Measurements from ENCODE around the gene ATP6V1B1. TPM values are rescaled to one million over a fixed set of nuclear protein-coding genes. Genes with fewer than 3 reads are reported as not detected.
A peak's percentile ranks its signal among the peaks of the same experiment; 100 is the strongest.

Gene ATP6V1B1
- polyA plus RNA-seq, 4 donors = 58.2 to 95.4 (median 83.4) TPM

DNA sequence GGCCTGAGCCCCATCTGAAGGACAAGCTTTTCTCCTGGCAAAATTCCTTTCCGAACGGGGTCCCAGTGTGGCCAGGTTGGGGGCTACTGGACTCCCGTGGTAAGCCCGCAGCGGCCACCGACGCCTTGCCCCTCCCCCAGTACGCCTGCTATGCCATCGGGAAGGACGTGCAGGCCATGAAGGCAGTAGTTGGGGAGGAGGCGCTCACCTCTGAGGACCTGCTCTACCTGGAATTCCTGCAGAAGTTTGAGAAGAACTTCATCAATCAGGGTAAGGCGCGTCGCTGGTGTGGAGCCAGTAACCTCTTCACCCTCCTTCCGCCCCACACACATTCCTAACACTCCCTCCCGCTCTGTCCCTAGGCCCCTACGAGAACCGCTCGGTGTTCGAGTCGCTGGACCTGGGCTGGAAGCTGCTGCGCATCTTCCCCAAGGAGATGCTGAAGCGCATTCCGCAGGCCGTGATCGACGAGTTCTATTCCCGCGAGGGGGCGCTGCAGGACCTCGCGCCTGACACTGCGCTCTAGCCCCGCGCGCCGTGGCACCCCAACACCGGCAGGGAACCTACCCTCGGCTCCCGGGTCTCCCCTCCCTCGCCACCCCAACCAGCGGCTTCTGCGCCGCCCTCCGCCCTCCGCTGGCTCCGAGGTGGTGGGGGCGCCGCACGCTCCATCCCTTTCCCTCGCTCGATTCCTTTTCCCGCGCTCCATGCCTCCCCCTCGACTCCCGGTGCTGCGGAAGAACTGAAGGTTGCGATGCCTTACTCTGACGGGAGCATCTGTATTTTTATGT is 29.1 kb downstream of the ATP6V1B1 start:
- DNase-seq (ENCODE audit: low read depth in 4 of 4, low spot score in 3 of 4) = peak in 2 of 4 donors; percentile 38 to 44

DNA sequence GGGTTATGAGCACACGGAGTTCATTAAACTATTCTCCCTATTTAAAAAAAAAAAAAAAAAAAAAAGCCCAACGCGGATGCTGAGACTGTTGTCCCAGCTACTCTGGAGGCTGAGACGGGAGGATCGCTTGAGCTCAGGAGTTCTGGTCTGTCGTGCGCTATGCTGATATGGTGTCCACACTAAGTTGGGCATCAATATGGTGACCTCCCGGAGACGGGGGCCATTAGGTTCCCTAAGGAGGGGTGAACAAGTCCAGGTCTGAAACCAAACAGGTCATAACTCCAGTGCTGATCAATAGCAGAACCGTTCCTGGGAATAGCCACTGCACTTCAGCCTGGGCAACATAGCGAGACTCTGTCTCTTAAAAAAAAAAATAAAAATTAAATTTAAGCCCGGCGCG is 29.8 kb downstream of the ATP6V1B1 start:
- DNase-seq (ENCODE audit: low read depth in 4 of 4, low spot score in 3 of 4) = no peak

DNA sequence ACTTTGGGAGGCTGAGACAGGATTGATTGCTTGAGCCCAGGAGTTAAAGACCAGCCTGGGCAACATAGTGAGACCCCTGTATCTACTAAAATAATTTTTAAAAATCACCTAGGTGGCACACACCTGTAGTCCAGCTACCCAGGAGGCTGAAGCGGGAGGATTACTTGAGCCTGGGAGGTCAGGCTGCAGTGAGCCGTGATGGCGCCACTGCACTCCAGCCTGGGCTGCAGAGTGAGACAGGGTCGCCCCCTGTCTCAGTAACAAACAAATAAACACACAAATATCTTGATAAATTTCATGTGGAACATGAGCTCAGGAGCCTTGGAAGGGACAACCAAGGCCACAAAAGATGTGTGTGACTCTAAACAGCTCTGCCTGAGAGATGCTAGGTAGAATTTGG is 31.0 kb downstream of the ATP6V1B1 start:
- DNase-seq (ENCODE audit: low read depth in 4 of 4, low spot score in 3 of 4) = no peak

- DNase-seq (ENCODE audit: low read depth in 4 of 4, low spot score in 3 of 4) = no peak
Observed at GRCh38 chr2:70967189-70967588, 31.5 kb downstream of the ATP6V1B1 start.

DNA sequence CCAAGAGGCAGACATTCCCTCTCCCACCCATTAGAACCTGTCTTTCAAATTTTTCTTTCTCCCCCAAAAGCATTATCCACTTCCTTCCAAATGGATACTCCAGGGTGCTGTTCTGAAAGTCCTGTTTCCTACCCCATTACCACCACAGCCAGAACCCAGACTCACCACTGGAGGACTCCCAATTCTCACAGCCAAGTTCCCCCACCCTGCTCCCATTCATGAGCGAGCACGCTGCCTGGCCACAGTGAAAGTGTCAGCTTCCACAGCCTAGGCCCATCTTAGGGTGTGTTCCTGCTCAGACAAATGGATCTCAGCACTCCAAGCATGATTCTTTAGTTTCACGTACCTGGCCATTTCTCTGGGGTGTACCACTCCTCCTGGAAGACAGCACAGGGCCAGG is 38.9 kb downstream of the ATP6V1B1 start:
- DNase-seq (ENCODE audit: low read depth in 4 of 4, low spot score in 3 of 4) = no peak

GRCh38 chr2:70975237-70975636 is 39.5 kb downstream of the ATP6V1B1 start:
- DNase-seq (ENCODE audit: low read depth in 4 of 4, low spot score in 3 of 4) = no peak

- DNase-seq (ENCODE audit: low read depth in 4 of 4, low spot score in 3 of 4) = no peak
Observed at GRCh38 chr2:70977605-70978205, 42.0 kb downstream of the ATP6V1B1 start.

DNA sequence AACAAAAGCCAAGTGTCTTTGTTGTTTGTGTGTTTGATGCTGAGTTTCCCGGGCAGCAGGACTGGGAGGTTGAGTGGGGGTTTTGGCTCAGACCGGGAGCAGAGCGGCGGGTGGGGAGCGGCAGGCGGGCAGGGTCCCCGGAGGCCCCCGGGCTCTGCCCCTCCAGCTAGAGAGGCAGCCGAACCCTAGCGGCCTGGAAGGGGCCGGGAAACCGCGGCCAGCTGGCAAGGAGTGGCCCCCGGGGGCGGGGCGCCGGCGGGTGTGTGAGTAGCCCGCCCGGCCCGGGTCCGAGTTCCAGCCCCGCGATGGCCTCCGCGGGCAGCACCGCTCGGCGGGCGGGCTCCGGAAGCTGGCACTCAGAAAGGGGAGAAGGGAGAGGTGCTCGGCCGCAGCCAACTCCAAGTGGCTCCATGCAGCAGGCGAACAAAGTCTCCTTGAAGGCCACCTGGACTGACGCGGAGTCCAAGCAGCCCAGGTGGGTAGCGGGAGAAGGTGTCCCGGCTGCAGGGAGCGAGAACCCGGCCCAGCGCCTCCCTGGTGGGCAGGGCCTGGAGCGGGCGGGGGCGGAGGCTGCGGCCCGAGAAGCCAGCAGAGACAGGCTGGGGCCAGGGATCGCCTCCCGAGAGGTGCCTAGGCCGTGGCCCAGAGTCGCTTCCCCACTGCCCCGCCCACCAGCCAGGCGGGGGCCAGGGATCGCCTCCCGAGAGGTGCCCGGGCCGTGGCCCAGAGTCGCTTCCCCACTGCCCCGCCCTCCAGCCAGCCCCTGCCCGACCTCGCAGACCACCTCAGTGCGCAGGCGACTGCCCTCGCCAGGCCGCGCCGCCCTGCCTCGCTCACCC is 42.9 kb downstream of the ATP6V1B1 start, which contains the start of gene ANKRD53:
Gene ANKRD53 (plus strand): TSS at position 290 of the 839 bp plus-strand sequence. CDS start 16 bp downstream, at position 306.
- DNase-seq (ENCODE audit: low read depth in 4 of 4, low spot score in 3 of 4) = no peak

DNA sequence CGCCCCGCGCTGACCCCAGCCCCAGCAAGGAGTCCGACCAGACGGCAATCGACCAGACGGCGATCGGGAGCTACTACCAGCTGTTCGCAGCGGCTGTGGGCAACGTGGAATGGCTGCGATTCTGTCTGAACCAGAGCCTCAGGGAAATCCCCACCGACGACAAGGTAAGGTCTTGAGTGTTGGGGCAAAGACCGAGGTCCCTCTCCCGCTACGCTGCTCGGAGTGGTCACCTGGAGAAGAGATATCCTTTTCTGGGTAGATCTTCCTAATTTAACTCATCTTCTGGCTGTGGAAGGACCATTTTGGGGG is 43.4 kb downstream of the ATP6V1B1 start:
- DNase-seq (ENCODE audit: low read depth in 4 of 4, low spot score in 3 of 4) = no peak

DNA sequence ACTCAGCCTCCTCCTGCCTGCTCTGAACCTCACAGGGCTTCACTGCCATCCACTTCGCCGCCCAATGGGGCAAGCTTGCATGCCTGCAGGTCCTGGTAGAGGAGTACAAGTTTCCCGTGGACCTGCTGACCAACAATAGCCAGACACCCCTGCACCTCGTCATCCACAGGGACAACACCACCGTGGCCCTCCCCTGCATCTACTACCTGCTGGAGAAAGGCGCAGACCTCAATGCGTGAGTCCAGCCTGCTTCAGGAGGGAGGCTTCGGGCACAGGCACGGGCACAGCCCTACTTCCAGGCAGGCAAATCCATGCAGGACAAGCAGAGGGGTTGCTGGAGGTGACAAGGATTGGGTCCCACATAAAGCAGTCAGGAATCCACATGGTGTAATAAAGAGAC is 43.9 kb downstream of the ATP6V1B1 start:
- DNase-seq (ENCODE audit: low read depth in 4 of 4, low spot score in 3 of 4) = no peak

DNA sequence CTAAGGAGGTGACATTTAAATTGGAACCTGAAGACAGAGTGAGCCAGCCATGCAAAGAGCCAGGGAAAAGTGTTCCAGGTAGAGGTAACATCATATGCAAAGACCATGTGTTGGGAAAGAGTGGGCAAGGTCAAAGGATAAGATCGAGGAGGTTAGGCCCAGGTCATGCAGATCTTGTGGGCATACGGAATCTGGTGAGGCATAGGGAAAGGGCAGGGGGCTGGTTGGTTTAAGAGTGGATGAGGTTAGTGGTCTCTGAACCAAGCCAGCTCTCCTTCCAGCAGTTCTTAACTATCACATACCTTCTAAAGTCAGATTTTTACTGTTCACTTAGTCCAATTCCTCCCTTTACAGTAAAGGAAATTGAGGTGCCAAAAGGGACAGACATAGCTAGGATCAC is 45.7 kb downstream of the ATP6V1B1 start:
- DNase-seq (ENCODE audit: low read depth in 4 of 4, low spot score in 3 of 4) = no peak

- no peak for DNase-seq (ENCODE audit: low read depth in 4 of 4, low spot score in 3 of 4)
Observed at GRCh38 chr2:70981866-70982810, 46.4 kb downstream of the ATP6V1B1 start.

DNA sequence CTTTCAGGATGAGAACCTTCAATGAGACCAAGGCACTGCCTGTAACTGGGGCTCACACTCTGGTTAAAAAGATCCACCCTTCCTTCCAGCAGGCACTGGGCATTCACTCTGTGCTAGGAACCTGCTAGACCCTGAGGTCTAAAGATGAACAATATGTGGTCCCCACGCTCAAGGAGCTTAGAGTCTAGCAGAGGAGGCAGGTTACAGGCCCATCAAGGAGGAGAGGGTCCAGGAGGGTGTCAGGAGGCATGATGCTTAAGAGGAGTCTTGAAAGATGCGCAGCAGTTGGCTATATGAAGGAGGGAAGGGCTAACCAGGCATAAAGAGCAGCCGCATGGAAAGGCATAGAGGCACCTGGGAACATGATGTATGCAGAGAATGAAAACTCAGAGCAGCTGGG is 47.3 kb downstream of the ATP6V1B1 start:
- no peak for DNase-seq (ENCODE audit: low read depth in 4 of 4, low spot score in 3 of 4)

- DNase-seq (ENCODE audit: low read depth in 4 of 4, low spot score in 3 of 4) = no peak
Observed at GRCh38 chr2:70983506-70984227, 48.0 kb downstream of the ATP6V1B1 start.

GRCh38 chr2:70984228-70984575 is 48.5 kb downstream of the ATP6V1B1 start:
- DNase-seq (ENCODE audit: low read depth in 4 of 4, low spot score in 3 of 4) = no peak

- no peak for DNase-seq (ENCODE audit: low read depth in 4 of 4, low spot score in 3 of 4)
Observed at GRCh38 chr2:70984576-70985282, 49.0 kb downstream of the ATP6V1B1 start.

GRCh38 chr2:70985283-70985688 is 49.6 kb downstream of the ATP6V1B1 start:
- DNase-seq (ENCODE audit: low read depth in 4 of 4, low spot score in 3 of 4) = no peak

DNA sequence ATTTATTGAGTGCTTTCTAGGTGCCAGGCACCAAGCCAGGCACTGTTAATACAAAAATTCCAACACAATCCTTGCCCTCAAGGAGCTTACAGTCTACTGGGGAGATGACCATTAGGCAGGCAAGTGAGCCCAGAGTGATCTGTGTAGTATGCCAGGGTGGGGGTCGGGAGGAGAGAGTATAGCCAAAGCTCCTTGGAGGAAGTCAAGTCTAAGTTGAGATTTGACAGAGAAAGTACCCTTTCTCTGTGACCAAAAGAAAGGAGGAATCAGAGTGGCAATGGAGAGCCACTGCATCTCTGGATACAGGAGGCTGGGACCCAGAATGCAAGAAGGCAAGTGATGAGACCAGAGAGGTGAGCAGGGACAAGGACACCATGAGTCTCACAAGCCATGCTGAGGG is 50.3 kb downstream of the ATP6V1B1 start:
- no peak for DNase-seq (ENCODE audit: low read depth in 4 of 4, low spot score in 3 of 4)

DNA sequence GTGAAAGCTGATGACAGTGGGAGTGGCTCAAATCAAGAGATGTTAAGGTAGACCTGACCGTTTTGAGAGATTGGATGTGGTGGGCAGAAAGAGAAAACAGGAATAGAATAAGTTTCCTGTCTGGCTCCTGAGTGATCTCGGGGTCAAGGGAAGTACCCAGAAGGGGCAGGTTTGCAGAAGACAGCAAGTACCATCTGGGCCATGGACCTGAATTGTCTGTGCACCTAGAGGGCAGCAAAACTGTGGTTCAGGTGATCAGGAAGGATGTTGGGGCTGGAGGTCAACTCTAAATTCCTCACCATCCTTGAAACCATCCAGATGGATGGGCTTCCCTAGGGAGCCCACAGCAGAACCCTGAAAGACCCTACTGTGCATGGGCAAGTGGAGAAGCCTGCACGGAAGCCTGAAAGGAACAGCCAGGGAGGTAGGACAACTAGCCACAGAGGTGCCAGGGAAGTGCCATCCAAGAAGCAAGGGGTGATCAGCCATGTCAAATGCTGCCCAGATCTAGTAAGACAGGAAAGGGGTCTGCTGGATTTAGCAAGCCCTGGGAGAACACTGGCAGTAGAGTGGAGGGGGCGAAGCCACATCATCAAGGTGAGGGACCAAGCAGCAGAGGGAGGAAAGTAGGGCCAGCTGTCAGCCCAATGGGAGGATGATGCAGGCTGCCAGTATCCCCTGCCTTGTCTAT is 50.9 kb downstream of the ATP6V1B1 start:
- DNase-seq (ENCODE audit: low read depth in 4 of 4, low spot score in 3 of 4) = no peak
